GM23338 (cell line): ENCODE data around the gene PPFIA1. TPM values are rescaled to one million over a fixed set of nuclear protein-coding genes. Genes with fewer than 3 reads are reported as not detected.

Experiments used
- ATAC-seq: fragments of 200-7000 bp; cut with Tn5 transposase; 3 replicates; pipeline ENCODE4 v1.9.1; 2020
- DNase-seq: peaks from one replicate; pipeline ENCODE4 v3.0.0-alpha.2; 2015; ENCODE audit warnings: low spot score
- H2AFZ ChIP-seq: fragments of 200-600 bp; sonication (generic); 2 replicates; pipeline ENCODE4 v1.8.0; 2016; ENCODE audit warnings: antibody characterized with exemption, mild to moderate bottlenecking, moderate library complexity
- H3F3A ChIP-seq: fragments of 200-600 bp; sonication (generic); replicated peaks from 2 replicates; pipeline ENCODE4 v1.8.0; 2017; ENCODE audit warnings: antibody characterized with exemption, mixed run types, low read depth
- H3K27ac ChIP-seq: fragments of 200-600 bp; sonication (generic); 2 replicates; pipeline ENCODE4 v1.6.1; 2016; ENCODE audit warnings: low read depth
- H3K27me3 ChIP-seq: fragments of 200-600 bp; sonication (generic); 2 replicates; pipeline ENCODE4 v1.8.0; 2016; ENCODE audit warnings: mild to moderate bottlenecking, mixed run types, moderate library complexity; ENCODE audit not compliant: insufficient read depth
- H3K36me3 ChIP-seq: fragments of 200-600 bp; sonication (generic); 2 replicates; pipeline ENCODE4 v1.8.0; 2016; ENCODE audit warnings: mild to moderate bottlenecking; ENCODE audit not compliant: insufficient read depth
- H3K4me1 ChIP-seq: fragments of 200-600 bp; sonication (generic); 2 replicates; pipeline ENCODE4 v1.8.0; 2016; ENCODE audit warnings: mild to moderate bottlenecking, moderate library complexity; ENCODE audit not compliant: insufficient read depth
- H3K4me2 ChIP-seq: fragments of 200-600 bp; sonication (generic); 2 replicates; pipeline ENCODE4 v1.7.1; 2017; ENCODE audit warnings: mixed run types
- H3K4me3 ChIP-seq: fragments of 200-600 bp; sonication (generic); 2 replicates; pipeline ENCODE4 v1.6.1; 2016; ENCODE audit warnings: mixed run types
- H3K79me2 ChIP-seq: fragments of 200-600 bp; sonication (generic); replicated peaks from 2 replicates; pipeline ENCODE4 v1.8.0; 2017; ENCODE audit warnings: mild to moderate bottlenecking; ENCODE audit not compliant: insufficient read depth
- H3K9me2 ChIP-seq: fragments of 200-600 bp; sonication (generic); 2 replicates; pipeline ENCODE4 v1.8.0; 2017; ENCODE audit not compliant: insufficient read depth
- H4K20me1 ChIP-seq: fragments of 200-600 bp; sonication (generic); replicated peaks from 2 replicates; pipeline ENCODE4 v1.8.0; 2017; ENCODE audit warnings: mild to moderate bottlenecking; ENCODE audit not compliant: insufficient read depth
- H3K27ac Mint-ChIP-seq: 2 replicates; pipeline ENCODE4 v1.8.0; 2020; ENCODE audit warnings: inconsistent platforms, mild to moderate bottlenecking, moderate library complexity, mixed read lengths
- H3K27me3 Mint-ChIP-seq: 3 replicates; pipeline ENCODE4 v1.8.0; 2022; ENCODE audit warnings: low read depth, mild to moderate bottlenecking, moderate library complexity, mixed read lengths, inconsistent platforms; ENCODE audit not compliant: insufficient read depth, poor library complexity
- H3K36me3 Mint-ChIP-seq: 3 replicates; pipeline ENCODE4 v1.8.0; 2021; ENCODE audit warnings: low read depth, mild to moderate bottlenecking, inconsistent platforms, moderate library complexity, mixed read lengths
- H3K4me1 Mint-ChIP-seq: 3 replicates; pipeline ENCODE4 v1.8.0; 2020; ENCODE audit warnings: mild to moderate bottlenecking, inconsistent platforms, mixed read lengths
- H3K4me3 Mint-ChIP-seq: 3 replicates; pipeline ENCODE4 v1.8.0; 2021; ENCODE audit warnings: moderate library complexity, mild to moderate bottlenecking, inconsistent platforms, mixed read lengths
- H3K9me3 Mint-ChIP-seq: 3 replicates; pipeline ENCODE4 v1.8.0; 2020; ENCODE audit warnings: moderate library complexity, mild to moderate bottlenecking, inconsistent platforms, mixed read lengths
- CREB1 ChIP-seq: fragments of 250-450 bp; sonication (Bioruptor Pico); IDR thresholded peaks from 2 replicates; pipeline ENCODE4 v1.5.0; 2020; ENCODE audit warnings: low read depth, mild to moderate bottlenecking, moderate library complexity
- CTCF ChIP-seq, 2 experiments: fragments of 200-600 bp in 1 of 2; sonication (generic) in 1 of 2; conservative IDR thresholded peaks; 2 replicates each; pipeline versions ENCODE4 v1.5.1 to v1.6.1; 2016 to 2017; ENCODE audit warnings: antibody characterized with exemption in 2 of 2, low read depth in 2 of 2, mild to moderate bottlenecking in 2 of 2, moderate library complexity in 1 of 2
- ETS1 ChIP-seq: IDR thresholded peaks from 2 replicates; pipeline ENCODE4 v1.6.1; 2016; ENCODE audit warnings: antibody characterized with exemption
- EZH2 ChIP-seq: fragments of 200-600 bp; sonication (generic); IDR thresholded peaks from one replicate; pipeline ENCODE4 v1.8.0; 2017; ENCODE audit warnings: antibody characterized with exemption, mild to moderate bottlenecking, low read depth; ENCODE audit not compliant: unreplicated experiment
- EZH2phosphoT487 ChIP-seq: fragments of 200-600 bp; sonication (generic); IDR thresholded peaks from one replicate; pipeline ENCODE4 v1.8.1; 2018; ENCODE audit warnings: antibody characterized with exemption; ENCODE audit not compliant: unreplicated experiment
- JUNB ChIP-seq: IDR thresholded peaks from one replicate; pipeline ENCODE4 v1.6.1; 2016; ENCODE audit warnings: antibody characterized with exemption; ENCODE audit not compliant: unreplicated experiment
- NANOG ChIP-seq: IDR thresholded peaks from 2 replicates; pipeline ENCODE4 v1.6.1; 2016; ENCODE audit warnings: antibody characterized with exemption, borderline replicate concordance
- POLR2AphosphoS5 ChIP-seq: IDR thresholded peaks from 2 replicates; pipeline ENCODE4 v1.6.1; 2016; ENCODE audit warnings: antibody characterized with exemption, low read depth
- REST ChIP-seq: IDR thresholded peaks from one replicate; pipeline ENCODE4 v1.6.1; 2018; ENCODE audit warnings: antibody characterized with exemption; ENCODE audit not compliant: unreplicated experiment
- STAT1 ChIP-seq: IDR thresholded peaks from one replicate; pipeline ENCODE4 v1.6.1; 2016; ENCODE audit warnings: antibody characterized with exemption; ENCODE audit not compliant: unreplicated experiment
- ZNF114 ChIP-seq: fragments of 250-450 bp; sonication (Bioruptor Pico); IDR thresholded peaks from 2 replicates; pipeline ENCODE4 v1.5.0; 2020; ENCODE audit warnings: mild to moderate bottlenecking, moderate library complexity
- ZNF331 ChIP-seq: fragments of 250-450 bp; sonication (Bioruptor Pico); IDR thresholded peaks from 2 replicates; pipeline ENCODE4 v1.5.0; 2020; ENCODE audit warnings: low read depth, mild to moderate bottlenecking, moderate library complexity
- ZNF462 ChIP-seq: fragments of 250-450 bp; sonication (Bioruptor Pico); IDR thresholded peaks from 2 replicates; pipeline ENCODE4 v1.5.0; 2020; ENCODE audit warnings: mild to moderate bottlenecking, moderate library complexity
- polyA plus RNA-seq: library from polyadenylated mRNA; unstranded; fragments of >200 nt; fragmentation: Nextera tagmentation; extraction: Ambion mirVana; gene quantifications from 2 replicates; pipeline ENCODE4 v1.2.1, GENCODE V29; 2016
- total RNA-seq: library from RNA; depleted of rRNA; stranded (reverse); fragments of >200 nt; shearing (Covaris generic); gene quantifications from 2 replicates; pipeline ENCODE4 v1.2.3, GENCODE V29; 2014

The PPFIA1 gene
- total and polyA plus RNA-seq, 2 experiments from 2014 or later: 41.7 to 62.0 TPM

GRCh38 chr11:70326833-70327232, 56.3 kb downstream of the PPFIA1 start:
- Mint-ChIP-seq H3K36me3 (peaks cover 71% of the 10 kb centered on the region), H3K9me3 (no peaks in the 10 kb centered on the region; the same call in 2 of the 3 replicates), H3K27me3 (peaks cover 3% of the 10 kb centered on the region), H3K4me3 (no peak overlapping the region), H3K4me1 (peaks cover 3% of the 10 kb centered on the region; the same call in 2 of the 3 replicates), H3K27ac (no peak overlapping the region)
- Histone ChIP-seq H2AFZ (no peak overlapping the region), H4K20me1 (peaks cover 16% of the 10 kb centered on the region), H3K27ac (no peak overlapping the region), H3K79me2 (0 out of 2 replicates have a peak, but pooled peaks cover 4% of the 10 kb centered on the region), H3F3A (no peaks in the 10 kb centered on the region), H3K4me1 (0 out of 2 replicates have a peak, but pooled peaks cover 3% of the 10 kb centered on the region), H3K4me3 (no peak overlapping the region), H3K27me3 (no peaks in the 10 kb centered on the region), H3K9me2 (no peaks in the 10 kb centered on the region), H3K36me3 (peaks cover 60% of the 10 kb centered on the region), H3K4me2 (no peak overlapping the region)
- DNase-seq (no peak), ATAC-seq (no peak)
- TF ChIP-seq CREB1 (CRISPR knock-in tag): no peak
- no peak for TF ChIP-seq STAT1
- TF ChIP-seq NANOG: no peak
- no peak for TF ChIP-seq EZH2phosphoT487
- TF ChIP-seq EZH2: no peak
- no peak for TF ChIP-seq JUNB
- TF ChIP-seq ETS1: no peak
- TF ChIP-seq ZNF462 (CRISPR knock-in tag): no peak
- no peak for TF ChIP-seq CTCF (conservative IDR thresholded peaks at IDR 0.05; ENCODE audit: low read depth in 2 of 2)
- TF ChIP-seq ZNF331 (CRISPR knock-in tag): no peak
- no peak for TF ChIP-seq REST
- TF ChIP-seq POLR2AphosphoS5: no peak
- TF ChIP-seq ZNF114: no peak
